ENCODE data around the gene ZNF543. TPM values are rescaled to one million over a fixed set of nuclear protein-coding genes. Genes with fewer than 3 reads are reported as not detected.

Gene ZNF543
- total RNA-seq, 1 experiment from 2014 or later: 8.4 TPM

GRCh38 chr19:57359300-57359699 lies 39.0 kb downstream of the ZNF543 start:
- H3K27ac ChIP-seq (ENCODE audit: insufficient read length, low read depth, low read length): no peak overlapping the region
- no peak for TF ChIP-seq CTCF (conservative IDR thresholded peaks at IDR 0.05)
- no peak overlapping the region for H4K5ac ChIP-seq (ENCODE audit: insufficient read length, low read depth, low read length)
- no peaks in the 10 kb centered on the region for H3K9me3 ChIP-seq (ENCODE audit: control insufficient read depth, low read depth, low read length)
- peaks cover 5% of the 10 kb centered on the region for H3K23me2 ChIP-seq (ENCODE audit: insufficient read length, low read depth, low read length, poor library complexity, severe bottlenecking)
- H3K79me2 ChIP-seq (ENCODE audit: insufficient read depth, low read length): peaks cover 4% of the 10 kb centered on the region; the same call in 1 of the 2 replicates
- DNase-seq: no peak
- H4K20me1 ChIP-seq (ENCODE audit: control insufficient read depth, insufficient read depth, insufficient read length): no peaks in the 10 kb centered on the region
- Mint-ChIP-seq H3K4me1 (peaks cover 9 to 11% of the 10 kb centered on the region in 2 experiments), H3K9me3 (no peaks in the 10 kb centered on the region), H3K4me3 (no peak overlapping the region), H3K36me3 (ENCODE audit: insufficient read depth in 1 of 3, low read depth in 3 of 3) (peaks cover 25 to 48% (median 38%) of the 10 kb centered on the region in 3 experiments; a peak in 6 of 7 replicates), H3K27ac (no peak overlapping the region), H3K27me3 (ENCODE audit: low read depth) (no peaks in the 10 kb centered on the region)
- no peak overlapping the region for H3K23ac ChIP-seq (ENCODE audit: insufficient read length, low read depth, low read length)
- no peak overlapping the region for H3K4me2 ChIP-seq (ENCODE audit: insufficient read depth, insufficient read length, low read length)
- no peak overlapping the region for H2BK20ac ChIP-seq (ENCODE audit: low read depth, low read length, poor library complexity, severe bottlenecking)
- no peak overlapping the region for H3K18ac ChIP-seq (ENCODE audit: insufficient read length, low read depth, low read length)
- no peak overlapping the region for H2BK15ac ChIP-seq (ENCODE audit: low read depth, low read length)
- no peak overlapping the region for H3T11ph ChIP-seq (ENCODE audit: low read length)
- H3K79me1 ChIP-seq (ENCODE audit: insufficient read depth, low read depth, low read length, poor library complexity, severe bottlenecking): no peaks in the 10 kb centered on the region
- H3K4me1 ChIP-seq (ENCODE audit: insufficient read depth, low read length): no peaks in the 10 kb centered on the region
- H3K27me3 ChIP-seq (ENCODE audit: insufficient read depth, low read length): no peaks in the 10 kb centered on the region
- H4K91ac ChIP-seq (ENCODE audit: insufficient read length, low read depth, low read length): no peak overlapping the region
- no peak overlapping the region for H3K14ac ChIP-seq (ENCODE audit: insufficient read depth, low read length)
- no peak overlapping the region for H2BK12ac ChIP-seq (ENCODE audit: insufficient read length, low read depth, low read length)
- no peak overlapping the region for H3K56ac ChIP-seq (ENCODE audit: insufficient read length, low read depth, low read length)
- H3K4ac ChIP-seq (ENCODE audit: low read depth, low read length): no peak overlapping the region
- no peak overlapping the region for H2AK5ac ChIP-seq (ENCODE audit: insufficient read length, low read length)
- no peak overlapping the region for H3K9ac ChIP-seq (ENCODE audit: extremely low read depth, insufficient read length, low read length)
- no peak overlapping the region for H2AFZ ChIP-seq (ENCODE audit: low read length)
- no peak overlapping the region for H2BK120ac ChIP-seq (ENCODE audit: low read depth, low read length, poor library complexity, severe bottlenecking)
- no peak overlapping the region for H2BK5ac ChIP-seq (ENCODE audit: insufficient read length, low read length)
- H4K8ac ChIP-seq (replicated peaks; ENCODE audit: insufficient read length, low read depth, low read length): no peak overlapping the region

Measured in H9 (cell line).